NOMO-1 treated with DMSO at 0.1 percent for 48 hours (cell line): ENCODE results near the gene BRI3BP.

Experiments used
- DNase-seq: peaks from one replicate; lab custom pipeline; 2025; ENCODE audit not compliant: unreplicated experiment; lab: John Stamatoyannopoulos, UW

The BRI3BP gene, protein sequence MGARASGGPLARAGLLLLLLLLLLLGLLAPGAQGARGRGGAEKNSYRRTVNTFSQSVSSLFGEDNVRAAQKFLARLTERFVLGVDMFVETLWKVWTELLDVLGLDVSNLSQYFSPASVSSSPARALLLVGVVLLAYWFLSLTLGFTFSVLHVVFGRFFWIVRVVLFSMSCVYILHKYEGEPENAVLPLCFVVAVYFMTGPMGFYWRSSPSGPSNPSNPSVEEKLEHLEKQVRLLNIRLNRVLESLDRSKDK

DNA sequence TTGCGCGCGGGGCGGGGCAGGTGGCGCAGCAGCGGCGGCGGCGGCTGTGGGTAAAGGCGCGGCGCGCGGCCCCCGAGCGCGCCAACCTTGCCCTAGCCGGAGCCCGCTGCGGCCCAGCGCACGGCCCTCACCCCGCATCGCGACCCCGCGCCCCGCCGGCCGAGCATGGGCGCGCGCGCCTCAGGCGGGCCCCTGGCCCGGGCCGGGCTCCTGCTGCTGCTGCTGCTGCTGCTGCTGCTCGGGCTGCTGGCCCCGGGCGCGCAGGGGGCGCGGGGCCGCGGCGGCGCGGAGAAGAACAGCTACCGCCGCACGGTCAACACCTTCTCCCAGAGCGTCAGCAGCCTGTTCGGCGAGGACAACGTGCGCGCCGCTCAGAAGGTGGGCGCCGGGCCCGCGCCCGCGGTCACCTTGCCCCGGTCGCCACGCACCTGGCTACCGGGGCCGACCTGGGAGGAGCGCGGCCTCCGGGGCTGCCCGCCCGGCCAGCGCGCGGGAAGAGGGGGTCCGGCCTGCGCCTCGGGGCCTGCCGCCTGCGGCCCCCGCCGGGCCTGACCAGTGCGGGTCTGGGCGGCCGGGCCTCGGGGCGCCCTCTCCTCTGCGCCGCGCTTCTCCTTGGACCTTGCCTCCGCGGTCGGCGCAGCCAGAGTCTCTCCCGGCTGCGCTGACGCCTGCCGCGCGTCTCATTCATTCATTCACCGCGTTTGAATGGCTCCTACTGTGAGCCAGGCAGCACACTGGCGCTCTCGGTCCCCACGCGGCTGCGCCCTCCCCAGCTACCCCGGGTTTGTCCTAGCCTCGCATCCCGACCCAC, at the start of gene BRI3BP:
Gene BRI3BP (plus strand): TSS at position 20 of the 811 bp plus-strand sequence. CDS start 146 bp downstream, at position 166.
- DNase-seq: peak; percentile 55

DNA sequence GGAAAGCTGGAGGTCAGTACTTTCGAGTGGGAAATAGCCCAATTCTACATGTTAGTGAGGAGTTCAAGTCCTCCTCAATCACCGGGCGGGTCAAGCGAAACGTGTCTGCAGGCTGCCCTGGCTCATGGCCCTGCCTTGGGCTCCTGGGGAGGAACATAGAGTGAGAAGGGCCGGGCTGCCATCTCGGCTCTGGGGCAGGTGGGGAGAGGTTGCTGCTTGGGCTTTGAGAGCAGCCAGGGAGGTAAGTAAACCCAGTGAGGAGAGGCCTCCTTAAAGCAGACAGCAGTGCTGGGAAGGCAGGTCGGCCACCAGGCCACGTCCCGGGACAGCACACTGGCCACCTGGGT, 47.0 kb upstream of the BRI3BP start:
- no peak for DNase-seq

DNA sequence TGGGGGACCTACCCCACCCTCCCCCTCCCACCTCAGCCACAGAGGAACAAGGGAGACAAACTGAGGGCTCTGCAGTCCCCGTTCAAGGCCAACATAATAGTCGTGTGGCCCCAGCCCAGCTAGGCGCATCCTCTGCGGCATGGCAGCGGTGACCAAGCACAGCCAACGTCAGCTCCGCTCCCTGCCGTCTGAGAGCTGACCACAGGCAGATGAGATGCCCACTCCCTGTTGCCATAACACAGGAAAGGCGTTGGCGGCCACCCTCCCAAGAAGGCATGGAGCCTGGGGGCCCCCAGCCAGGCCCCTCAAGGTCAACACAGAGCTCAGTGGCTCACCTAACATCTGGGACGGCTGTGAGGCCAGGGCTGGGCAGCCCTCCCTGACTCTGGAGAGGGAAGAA, 46.4 kb upstream of the BRI3BP start:
- no peak for DNase-seq

DNA sequence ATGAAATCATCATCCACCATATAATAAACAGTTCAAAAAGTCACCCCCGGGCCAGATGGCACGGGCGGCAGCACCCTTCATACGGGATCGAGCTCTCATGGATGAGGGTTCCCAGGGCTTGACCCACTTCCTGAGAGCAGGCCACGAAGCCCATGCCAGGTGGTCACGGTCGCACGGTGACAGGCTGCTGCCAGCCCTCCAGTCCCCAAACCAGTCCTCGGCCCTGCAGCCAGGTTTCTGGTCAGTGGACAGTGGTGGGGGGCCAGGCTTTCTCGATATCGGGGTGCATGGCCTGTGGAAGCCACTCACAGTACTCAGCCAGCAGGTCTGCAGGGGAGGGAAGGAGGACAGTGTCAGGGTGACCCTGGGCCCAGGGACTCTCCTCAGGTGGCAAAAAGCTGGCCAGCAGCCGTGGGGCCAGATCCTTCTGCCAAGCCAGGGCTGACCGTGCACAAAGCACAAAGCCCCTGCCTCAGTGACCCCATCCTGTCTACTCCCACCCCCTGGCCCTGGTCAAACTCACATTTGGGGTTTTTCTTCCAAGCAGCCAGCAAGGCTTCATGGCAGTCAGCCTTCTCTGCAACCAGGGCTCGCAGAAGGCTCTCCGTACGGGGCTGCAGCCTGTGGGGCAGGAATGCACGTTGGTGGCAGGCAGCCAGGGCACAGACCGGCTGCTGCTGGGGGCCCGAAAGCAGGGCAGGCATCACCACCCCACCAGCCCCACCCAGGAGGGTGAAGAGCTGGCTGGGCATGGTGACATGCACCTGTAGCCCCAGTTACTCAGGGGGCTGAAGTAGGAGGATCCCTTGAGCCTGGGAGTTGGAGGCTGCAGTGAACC, 45.7 kb upstream of the BRI3BP start:
- no peak for DNase-seq

DNA sequence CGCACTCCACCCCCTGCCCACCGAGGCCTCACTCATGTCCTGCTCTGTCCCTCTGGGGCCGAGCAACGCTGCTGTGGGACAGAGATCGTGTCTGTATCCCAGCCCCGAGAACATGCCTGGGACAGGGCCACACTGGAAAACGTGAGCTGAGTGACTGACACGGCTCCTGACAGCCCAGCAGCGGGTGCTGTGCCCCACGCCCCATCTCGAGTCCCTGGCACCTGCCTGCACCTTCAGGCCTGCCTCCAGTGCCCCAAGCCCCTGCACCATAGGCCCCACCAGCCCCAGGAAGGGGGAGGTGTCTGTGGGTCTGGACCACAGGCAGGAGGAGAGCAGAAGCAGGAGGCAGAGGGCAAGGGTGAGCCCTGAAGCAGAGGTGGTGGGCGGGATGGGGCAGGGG, 44.4 kb upstream of the BRI3BP start:
- no peak for DNase-seq

DNA sequence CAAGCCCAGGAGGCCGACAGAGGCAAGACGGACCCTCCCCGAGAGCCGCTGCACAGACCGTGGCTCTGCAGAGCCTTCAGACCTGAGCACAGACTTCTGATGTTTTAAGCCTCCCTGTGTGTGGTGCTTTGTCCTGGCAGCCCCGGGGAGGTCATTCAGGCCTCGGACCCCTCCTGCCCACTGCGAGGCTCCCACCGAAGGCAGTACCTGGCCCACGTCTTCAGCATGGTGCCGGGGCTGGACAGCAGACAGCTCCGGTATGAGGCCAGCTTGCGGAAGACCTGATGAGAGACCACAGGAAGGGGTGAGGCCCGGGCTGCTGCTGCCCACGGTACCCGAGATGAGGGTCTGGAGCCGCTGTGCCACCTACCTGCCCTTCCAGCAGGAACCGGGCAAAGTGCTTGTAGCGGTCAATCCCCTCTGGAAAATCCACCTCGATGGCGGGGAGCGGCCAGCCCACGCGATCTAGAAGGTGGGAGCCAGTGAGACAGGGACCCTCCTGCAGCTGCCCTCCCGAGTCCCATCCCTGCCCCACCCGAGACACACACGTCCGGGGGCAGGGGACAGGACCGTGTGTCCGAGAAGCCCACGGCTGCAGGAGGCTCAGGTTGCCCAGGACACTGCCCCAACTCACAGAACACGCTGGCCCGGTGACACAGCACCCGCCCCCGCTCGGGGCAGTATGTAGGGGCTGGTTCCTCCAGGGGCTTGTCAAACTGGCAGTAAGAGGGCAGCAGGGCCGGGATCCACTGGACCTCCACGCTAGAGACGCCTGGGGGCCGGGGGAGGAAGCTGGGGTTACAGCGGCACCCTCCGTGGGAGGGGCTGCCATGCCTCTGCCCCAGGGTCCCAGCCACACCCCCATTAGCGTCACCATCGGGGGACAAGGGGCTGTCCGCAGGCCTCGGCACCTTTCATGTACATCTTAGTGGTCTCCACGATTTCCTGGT, 43.4 kb upstream of the BRI3BP start:
- DNase-seq: no peak

DNA sequence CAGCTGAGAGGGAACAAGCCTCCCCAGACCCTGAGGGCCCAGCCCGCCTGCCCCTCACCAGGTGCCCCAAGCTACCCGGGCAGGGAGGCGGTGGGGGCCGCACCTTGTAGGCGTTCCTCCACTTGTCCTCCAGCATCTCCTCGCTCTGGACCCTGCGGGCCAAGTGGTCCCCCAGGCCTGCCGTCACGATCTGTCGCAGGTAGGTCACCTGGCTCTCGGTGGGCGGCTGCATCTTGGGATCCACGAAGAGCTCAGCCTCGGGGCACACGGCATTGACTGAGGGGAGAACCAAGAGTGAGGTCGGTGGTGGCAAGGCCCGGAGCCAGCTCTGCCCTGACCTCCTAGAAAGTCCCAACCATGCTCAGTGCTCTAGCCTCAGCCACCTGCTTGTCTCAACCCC, 41.1 kb upstream of the BRI3BP start:
- no peak for DNase-seq

DNA sequence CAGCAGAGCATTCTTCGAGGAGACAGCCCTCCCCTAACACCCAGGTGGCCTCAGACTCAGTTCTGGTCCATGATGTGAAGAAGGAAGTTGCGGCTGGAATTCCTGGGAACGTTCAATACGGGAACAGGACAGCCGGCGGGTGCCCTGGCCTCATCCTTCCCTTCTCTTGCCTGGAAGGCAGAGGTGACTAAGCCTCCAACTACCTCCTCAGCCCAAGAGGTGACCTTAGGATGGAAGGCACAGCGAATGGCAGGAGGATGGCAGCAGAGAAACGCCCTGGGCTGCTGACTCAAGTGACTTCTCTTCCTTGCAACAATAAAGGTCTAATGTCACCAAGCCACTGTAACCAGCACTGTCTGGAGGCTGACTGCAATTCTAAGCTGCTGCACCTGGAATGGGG, 40.6 kb upstream of the BRI3BP start:
- no peak for DNase-seq

DNA sequence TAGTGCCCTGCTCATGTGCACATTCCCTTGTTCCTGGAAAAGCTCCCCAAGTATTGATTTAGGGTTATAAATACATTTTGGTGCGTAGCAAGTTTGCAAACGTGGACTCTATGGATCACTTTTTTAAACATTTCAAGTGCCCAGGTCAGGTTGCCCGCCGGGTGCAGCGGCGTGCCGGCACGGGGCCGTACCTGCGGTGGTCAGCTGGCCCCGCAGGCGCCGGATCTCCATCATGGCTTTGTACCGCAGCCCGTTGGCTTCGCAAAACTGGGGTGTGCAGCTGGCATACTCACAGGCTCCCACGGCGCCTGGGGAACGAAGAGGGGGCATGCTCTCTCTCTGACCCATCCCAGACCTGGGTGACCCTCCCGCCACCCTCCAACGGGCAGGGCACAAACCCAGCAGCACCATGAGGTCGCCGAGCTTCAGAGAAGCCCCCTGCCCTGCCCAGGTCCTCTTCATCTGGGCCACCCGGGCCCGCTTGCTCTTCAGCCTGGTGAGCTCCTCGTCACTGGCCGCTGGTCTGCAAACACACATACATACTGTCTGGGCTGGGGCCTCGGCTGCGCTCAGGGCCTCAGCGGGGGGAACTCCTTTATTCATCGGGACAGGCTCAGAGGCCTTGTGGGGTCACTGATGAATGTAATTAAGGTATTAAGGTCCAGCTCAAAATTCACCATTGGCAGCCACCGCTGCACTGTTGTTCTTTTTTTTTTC, 39.6 kb upstream of the BRI3BP start:
- no peak for DNase-seq

DNA sequence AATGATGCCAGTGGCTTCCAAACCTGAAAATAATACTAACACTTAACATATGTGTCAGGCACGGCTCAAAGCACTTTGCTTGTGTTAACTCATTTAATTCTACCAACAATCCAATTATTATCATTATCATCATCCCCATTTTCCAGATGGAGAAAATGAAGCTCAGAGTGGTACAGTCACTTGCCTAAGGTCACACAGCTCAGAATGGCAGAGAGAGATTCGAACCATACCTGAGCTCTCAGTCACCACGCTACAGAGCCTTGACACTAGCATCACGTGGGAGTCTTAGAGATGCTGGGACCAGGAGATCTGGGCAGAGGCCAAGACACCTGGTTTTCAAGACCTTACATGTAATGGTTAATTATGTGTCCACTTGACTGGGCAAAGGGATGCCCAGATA, 38.7 kb upstream of the BRI3BP start:
- DNase-seq: no peak

DNA sequence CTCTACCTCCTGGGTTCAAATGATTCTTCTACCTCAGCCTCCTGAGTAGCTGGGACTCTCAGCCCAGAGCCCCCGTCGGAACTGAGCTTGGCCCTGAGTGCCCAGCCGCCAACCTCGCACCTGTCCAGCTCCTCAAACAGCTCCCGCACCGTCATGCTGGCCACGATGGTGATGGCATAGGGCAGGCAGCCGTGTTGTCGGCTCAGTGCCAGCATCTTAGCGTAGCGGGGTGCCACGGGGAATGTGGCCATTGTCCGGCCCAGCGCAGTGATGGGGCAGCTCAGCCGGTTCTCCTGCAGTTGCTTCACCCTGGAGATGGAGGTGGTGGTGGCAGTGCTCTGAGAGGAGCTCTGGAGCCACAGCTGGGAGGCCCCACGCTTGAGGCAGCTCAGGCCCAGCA, 36.9 kb upstream of the BRI3BP start:
- no peak for DNase-seq

DNA sequence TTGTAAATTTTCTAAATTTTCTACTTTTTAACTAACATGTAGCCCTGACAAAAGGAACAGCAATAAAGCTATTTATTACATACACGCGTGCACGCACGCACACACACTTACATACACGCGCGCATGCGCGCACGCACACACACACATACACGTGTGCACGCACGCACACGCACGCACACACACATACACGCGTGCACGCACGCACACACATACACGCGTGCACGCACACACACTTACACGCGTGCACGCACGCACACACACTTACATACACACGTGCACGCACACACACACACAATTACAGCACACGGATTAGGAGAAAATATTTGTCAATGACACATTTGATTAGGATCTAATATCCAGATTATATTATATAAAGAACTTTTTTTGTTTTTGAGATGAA, 32.4 kb upstream of the BRI3BP start:
- no peak for DNase-seq

DNA sequence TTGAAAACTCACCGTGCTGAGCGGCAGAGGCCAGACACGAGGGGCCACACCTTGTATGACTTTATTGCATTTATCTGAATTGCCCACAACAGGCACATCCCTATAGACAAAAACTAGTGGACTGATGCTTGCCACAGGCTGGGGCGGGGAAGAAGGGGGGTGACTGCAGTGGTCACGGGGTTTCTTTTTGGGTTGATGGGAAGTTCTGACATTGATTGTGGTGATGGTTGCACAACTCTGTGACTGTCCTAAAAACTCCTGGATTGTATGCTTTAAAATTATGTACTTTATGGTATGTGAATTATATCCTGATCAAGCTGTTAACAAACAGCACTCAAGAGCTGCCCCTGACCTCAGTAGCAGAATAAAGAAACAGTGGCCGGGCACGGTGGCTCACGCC, 30.2 kb upstream of the BRI3BP start:
- no peak for DNase-seq

DNA sequence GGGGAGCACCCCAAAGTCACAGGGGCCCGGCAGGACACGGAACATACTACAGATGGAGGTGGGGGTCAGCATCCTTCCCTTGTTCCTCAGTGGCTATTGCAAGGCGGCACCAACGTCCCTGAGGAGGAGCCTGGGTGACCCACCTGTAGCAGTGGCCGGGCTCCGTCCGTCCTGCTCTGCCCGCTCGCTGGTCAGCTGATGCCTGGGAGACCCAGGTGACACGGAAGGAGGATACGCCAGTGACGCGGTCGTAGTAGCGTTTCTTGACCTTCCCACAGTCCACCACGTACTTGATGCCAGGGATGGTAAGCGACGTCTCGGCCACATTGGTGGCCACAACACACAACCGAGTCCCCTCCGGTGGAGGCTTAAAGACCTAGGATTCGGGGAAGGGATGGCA, 29.2 kb upstream of the BRI3BP start:
- no peak for DNase-seq

DNA sequence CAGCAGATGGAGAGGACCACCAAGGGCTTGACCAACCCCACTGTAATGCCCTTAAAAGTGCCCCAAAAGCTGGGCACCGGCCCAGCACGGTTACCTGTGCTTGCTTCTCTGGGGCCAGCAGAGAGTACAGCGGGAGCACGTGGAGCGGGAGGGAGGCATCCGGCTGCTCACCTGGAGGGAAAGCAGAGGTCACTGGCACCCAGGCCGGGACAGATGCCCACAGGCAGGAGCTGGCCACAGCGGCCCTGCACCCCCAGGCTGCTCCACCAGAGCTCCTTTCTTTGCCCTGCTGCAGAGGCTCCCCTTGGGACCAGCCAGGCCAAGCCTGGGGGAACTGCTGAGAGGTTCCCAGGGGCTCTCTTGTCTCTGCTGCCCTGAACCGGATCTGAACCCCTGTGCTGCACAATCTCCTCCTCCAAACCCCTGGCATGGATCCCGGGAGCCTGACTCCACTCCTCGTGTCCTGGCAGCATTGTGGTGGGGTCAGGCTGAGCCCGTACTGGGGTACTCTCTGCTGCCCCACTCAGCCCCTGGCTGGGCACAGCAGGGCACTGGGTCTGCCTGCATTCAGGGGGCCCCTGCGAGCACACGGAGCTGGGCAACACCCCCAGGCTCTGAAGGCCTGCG, 28.5 kb upstream of the BRI3BP start:
- DNase-seq: no peak

DNA sequence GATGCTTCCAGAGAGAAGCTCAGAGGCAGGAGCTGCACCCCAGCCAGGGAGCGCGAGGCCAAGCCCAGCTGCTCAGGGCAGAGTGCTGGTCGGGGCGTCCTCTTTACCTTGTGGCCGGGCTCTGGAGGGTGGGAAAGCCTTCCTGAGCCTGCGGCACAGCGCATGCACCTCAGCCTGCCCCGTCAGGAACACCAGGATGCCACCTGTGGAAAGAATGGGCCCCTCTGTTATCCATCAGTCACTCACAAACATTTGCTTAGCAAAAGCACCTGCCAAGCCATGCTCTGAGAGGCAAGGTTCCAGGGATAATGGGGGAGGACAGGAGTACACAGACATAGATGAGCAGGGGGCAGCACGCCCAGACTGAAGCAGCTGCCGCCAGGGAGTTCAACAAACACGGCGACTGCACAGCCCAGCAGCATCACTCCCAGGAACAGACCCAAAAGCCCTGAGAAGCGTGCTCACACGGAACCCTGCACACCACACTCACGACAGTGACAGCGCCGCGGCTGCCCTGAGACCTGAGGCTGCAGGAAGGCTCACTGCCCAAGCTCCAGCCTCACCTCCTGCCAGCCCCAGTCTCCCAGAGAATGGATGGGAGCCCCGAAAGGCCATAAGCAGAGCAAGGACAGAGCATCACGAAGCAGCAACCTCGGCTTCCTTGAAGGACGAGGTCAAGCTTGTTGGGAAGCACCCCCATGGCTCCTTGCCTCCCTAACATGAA, 26.3 kb upstream of the BRI3BP start:
- DNase-seq: no peak

DNA sequence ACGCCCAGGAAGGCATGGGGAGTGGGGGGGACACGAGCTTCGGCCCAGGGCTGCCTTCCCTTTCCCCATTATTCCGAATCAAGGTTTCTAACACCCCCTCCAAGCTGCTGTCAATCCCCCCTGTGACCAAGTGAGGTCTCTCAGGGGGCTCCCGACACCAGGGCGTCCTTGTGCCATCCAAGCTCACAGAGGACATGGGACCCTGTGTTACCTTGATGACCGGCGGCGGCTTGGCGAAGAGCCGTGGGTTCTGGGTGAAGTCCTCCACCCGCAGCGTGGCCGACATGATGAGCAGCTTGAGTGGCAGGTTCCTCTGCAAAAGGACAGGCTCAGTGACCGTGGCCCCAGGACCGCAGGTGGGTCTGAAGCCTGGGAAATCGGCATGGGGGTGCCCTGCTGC, 24.8 kb upstream of the BRI3BP start:
- no peak for DNase-seq

DNA sequence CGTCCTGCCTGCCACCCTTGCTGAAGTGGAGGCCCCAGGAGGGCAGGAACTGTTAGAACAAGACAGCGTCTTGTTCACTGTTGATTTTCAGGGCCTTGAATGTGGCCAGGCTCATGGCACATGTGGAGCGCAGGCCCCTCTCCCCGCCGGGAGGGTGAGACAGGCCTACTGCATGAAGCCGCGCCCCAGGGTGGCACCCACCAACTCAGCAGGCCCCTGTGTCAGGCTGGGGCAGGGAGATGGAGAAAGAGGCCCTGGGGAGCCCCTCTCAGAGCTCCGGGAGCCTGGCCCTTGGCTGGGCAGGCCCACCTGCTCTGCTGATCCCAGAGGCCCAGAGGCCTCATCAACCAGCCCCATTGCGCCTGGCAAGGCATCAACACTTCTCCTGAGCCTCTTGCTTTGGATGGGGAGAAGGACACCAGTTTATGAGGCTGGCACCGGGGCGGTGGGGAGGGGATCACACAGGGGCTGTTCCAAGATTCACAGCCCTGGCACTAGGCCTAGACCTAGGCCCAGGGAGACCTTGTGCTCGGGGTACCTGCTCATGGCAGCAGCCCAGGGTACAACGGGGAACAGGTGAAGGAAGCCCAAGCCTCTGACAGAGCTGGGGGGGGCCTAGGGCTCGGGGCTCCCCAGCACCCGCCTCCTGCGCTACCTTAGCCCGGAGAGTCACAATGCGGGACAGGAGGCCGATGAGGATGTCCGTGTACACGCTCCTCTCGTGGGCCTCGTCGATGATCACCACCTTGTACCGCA, 22.6 kb upstream of the BRI3BP start:
- no peak for DNase-seq
